ENCODE results near the gene SERPIND1.

Gene SERPIND1

DNA sequence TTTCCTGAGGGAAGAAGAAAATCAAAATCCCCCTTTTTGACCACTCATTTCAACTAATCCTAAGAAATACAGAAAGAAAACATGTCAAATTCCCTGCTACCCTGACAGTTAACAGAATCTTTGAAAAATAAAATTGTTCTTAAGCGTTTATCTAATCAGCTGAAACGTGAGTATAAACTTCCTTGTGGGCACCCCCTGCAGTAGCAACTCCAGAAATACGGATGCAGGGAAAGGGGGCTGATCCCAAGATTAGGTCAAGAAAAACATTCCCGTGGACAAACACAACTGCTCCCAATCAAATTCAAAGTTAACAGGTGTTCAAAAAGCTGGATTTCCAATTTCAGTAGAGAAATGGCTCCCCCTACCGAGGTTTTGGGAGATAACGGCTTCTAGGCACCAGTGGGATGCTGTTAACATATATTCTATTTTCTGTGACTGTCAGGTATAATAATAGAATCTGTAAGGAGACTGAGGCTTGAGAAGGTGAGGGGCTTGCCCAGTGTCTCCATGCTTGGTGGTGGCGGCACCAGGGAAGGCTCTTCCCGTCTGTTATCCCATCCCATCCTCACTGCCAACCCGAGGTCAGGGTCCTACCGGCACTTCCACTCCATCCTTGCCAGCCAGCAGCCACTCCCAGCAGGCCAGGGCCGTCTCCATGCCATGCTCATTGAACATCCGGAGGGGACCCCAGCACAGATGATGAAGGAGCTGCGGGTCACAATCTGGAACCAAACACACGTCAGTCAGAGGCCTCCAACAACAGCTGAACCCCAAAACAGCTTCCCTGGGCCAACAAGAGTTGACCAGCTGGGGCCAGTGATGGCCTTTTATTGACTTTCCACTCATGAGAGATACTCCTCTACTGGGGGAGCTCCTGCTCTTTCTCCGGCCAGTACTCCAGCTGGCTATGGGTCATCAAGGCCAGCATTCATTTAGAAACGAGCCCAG, 32.0 kb upstream of the SERPIND1 start:
- TF ChIP-seq CTCF (conservative IDR thresholded peaks at IDR 0.05; ENCODE audit: control insufficient read depth, insufficient read depth, low read depth, low read length), result peak; percentile 71
- peak; percentile 27 for DNase-seq (ENCODE audit: low read depth)

DNA sequence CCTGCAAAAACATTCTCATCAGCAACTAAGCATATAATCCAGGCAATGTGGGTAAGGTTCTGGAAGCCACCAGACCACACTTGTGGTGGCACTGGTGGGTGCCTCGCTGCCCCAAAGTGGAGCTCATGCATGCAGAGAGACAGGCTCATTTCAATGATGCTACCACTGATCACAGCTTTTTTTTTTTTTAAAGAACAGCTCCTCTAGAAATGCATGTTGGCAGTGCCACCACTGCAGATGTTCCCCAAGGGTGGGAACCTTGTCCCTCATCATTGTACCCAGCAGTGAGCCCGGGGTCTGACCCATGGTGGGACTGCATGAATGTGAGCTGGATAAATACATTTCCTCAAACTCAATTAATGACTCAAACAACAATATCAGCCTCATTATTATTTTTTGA, 31.1 kb upstream of the SERPIND1 start:
- no peak for TF ChIP-seq CTCF (conservative IDR thresholded peaks at IDR 0.05; ENCODE audit: control insufficient read depth, insufficient read depth, low read depth, low read length)
- DNase-seq (ENCODE audit: low read depth), result no peak
- H3K4me3 ChIP-seq (ENCODE audit: control insufficient read depth, low read depth, low read length), result no peak overlapping the region

More for the DNA sequence above, 32.0 kb upstream of the SERPIND1 start:
- no peak overlapping the region for H3K4me3 ChIP-seq (ENCODE audit: control insufficient read depth, low read depth, low read length)

- H3K4me3 ChIP-seq (ENCODE audit: control insufficient read depth, low read depth, low read length), result no peak overlapping the region
- DNase-seq (ENCODE audit: low read depth), result no peak
- TF ChIP-seq CTCF (conservative IDR thresholded peaks at IDR 0.05; ENCODE audit: control insufficient read depth, insufficient read depth, low read depth, low read length), result no peak
Observed at GRCh38 chr22:20744456-20744855, 29.5 kb upstream of the SERPIND1 start.

- no peak overlapping the region for H3K4me3 ChIP-seq (ENCODE audit: control insufficient read depth, low read depth, low read length)
- no peak for DNase-seq (ENCODE audit: low read depth)
- no peak for TF ChIP-seq CTCF (conservative IDR thresholded peaks at IDR 0.05; ENCODE audit: control insufficient read depth, insufficient read depth, low read depth, low read length)
Observed at GRCh38 chr22:20745119-20745518, 28.8 kb upstream of the SERPIND1 start.

DNA sequence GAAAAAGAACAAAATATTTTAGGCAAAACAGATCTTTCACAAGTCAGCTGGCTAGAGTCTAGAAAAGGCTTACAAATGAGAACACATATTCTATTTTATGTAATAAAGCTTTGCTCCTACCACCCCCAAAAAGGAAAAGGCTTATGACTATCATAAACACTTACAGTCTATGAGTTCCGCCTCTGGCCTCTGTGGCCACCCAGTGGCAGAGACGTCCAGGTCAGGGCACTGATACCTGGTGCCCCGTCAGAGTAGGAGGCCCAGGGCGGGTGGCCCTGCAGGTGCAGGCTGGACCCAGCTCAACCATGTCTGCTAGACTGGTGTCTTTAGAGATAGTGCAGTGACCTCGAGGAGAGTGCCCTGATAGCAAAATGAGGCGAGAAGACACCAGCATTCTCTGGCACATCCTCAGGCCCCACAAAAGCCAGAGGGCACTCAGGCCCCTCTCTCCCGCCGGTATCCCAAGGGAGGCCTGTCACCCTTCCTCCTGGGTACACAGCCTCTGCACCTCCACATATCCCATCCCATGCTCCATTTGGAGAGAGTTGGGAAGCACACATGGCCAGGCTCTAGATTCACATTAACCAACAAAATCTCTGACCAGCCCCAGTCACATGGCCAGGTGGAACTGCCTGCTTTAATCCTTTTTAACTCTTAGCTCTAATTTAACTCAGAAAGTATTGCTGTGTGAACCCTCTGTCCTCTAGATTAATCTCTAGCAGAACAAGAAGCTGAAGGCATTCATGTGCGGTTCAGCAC, 27.3 kb upstream of the SERPIND1 start:
- H3K4me3 ChIP-seq (ENCODE audit: control insufficient read depth, low read depth, low read length), result no peak overlapping the region
- no peak for DNase-seq (ENCODE audit: low read depth)
- TF ChIP-seq CTCF (conservative IDR thresholded peaks at IDR 0.05; ENCODE audit: control insufficient read depth, insufficient read depth, low read depth, low read length), result no peak

DNA sequence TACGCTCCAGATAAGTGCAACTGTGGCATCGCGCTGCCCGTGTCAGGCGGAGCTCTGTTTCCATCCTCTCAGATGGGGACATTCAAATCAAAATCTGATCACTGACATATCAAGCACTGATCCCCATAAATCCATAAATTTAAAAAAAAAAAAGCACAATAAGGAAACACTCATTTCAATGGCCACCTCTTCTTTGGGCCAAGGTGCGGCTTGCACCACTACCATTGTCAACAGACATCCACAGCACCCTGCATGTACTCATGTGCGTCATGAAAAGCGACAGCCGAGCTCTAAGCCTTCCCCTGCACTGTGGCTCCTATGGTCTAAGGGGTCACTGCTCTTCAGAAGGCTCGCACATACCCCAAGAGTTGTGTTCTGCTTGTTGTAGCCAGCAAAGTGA, 26.7 kb upstream of the SERPIND1 start:
- DNase-seq (ENCODE audit: low read depth), result no peak
- no peak for TF ChIP-seq CTCF (conservative IDR thresholded peaks at IDR 0.05; ENCODE audit: control insufficient read depth, insufficient read depth, low read depth, low read length)
- no peak overlapping the region for H3K4me3 ChIP-seq (ENCODE audit: control insufficient read depth, low read depth, low read length)
